ENCODE results near the gene LYPD6B. TPM values are rescaled to one million over a fixed set of nuclear protein-coding genes. Genes with fewer than 3 reads are reported as not detected.

LYPD6B gene
- polyA plus RNA-seq, 1 donor = 1.4 TPM

GRCh38 chr2:149009576-149010461 lies 28.7 kb upstream of the LYPD6B start:
- 90% methylated on average over 2 of the region's 31 CpGs for WGBS (ENCODE audit: insufficient coverage, low lambda C conversion rate)
- H3K4me1 ChIP-seq (ENCODE audit: control insufficient read depth, insufficient read depth, low read length) = no peaks in the 10 kb centered on the region
- no peak overlapping the region for H3K4me3 ChIP-seq (ENCODE audit: low read length)
- DNase-seq = no peak
- no peaks in the 10 kb centered on the region for H3K27me3 ChIP-seq (ENCODE audit: control insufficient read depth, insufficient read depth, low read length)
- H3K27ac ChIP-seq (ENCODE audit: low read length) = no peak overlapping the region
- H3K36me3 ChIP-seq (ENCODE audit: control insufficient read depth, insufficient read depth, low read length) = no peaks in the 10 kb centered on the region
- no peaks in the 10 kb centered on the region for H3K9me3 ChIP-seq (ENCODE audit: control insufficient read depth, low read depth, low read length)

- H3K4me3 ChIP-seq (ENCODE audit: low read length) = no peak overlapping the region
- H3K27ac ChIP-seq (ENCODE audit: low read length) = no peak overlapping the region
- no peaks in the 10 kb centered on the region for H3K36me3 ChIP-seq (ENCODE audit: control insufficient read depth, insufficient read depth, low read length)
- H3K9me3 ChIP-seq (ENCODE audit: control insufficient read depth, low read depth, low read length) = no peaks in the 10 kb centered on the region
- no peaks in the 10 kb centered on the region for H3K4me1 ChIP-seq (ENCODE audit: control insufficient read depth, insufficient read depth, low read length)
- no peak for DNase-seq
- WGBS (ENCODE audit: insufficient coverage, low lambda C conversion rate) = no CpG with 5 or more reads among the region's 9 CpGs
- H3K27me3 ChIP-seq (ENCODE audit: control insufficient read depth, insufficient read depth, low read length) = no peaks in the 10 kb centered on the region
Observed at GRCh38 chr2:149012545-149012944, 26.0 kb upstream of the LYPD6B start.

GRCh38 chr2:149015501-149015900 lies 23.0 kb upstream of the LYPD6B start:
- H3K4me3 ChIP-seq (ENCODE audit: low read length) = no peak overlapping the region
- H3K9me3 ChIP-seq (ENCODE audit: control insufficient read depth, low read depth, low read length) = no peaks in the 10 kb centered on the region
- WGBS (ENCODE audit: insufficient coverage, low lambda C conversion rate) = no CpG with 5 or more reads among the region's 1 CpG
- no peak overlapping the region for H3K27ac ChIP-seq (ENCODE audit: low read length)
- H3K4me1 ChIP-seq (ENCODE audit: control insufficient read depth, insufficient read depth, low read length) = peaks cover 17% of the 10 kb centered on the region
- no peaks in the 10 kb centered on the region for H3K36me3 ChIP-seq (ENCODE audit: control insufficient read depth, insufficient read depth, low read length)
- DNase-seq = no peak
- no peaks in the 10 kb centered on the region for H3K27me3 ChIP-seq (ENCODE audit: control insufficient read depth, insufficient read depth, low read length)

GRCh38 chr2:149015926-149016563 lies 22.5 kb upstream of the LYPD6B start:
- no peaks in the 10 kb centered on the region for H3K36me3 ChIP-seq (ENCODE audit: control insufficient read depth, insufficient read depth, low read length)
- no peak overlapping the region for H3K4me3 ChIP-seq (ENCODE audit: low read length)
- no peaks in the 10 kb centered on the region for H3K27me3 ChIP-seq (ENCODE audit: control insufficient read depth, insufficient read depth, low read length)
- H3K9me3 ChIP-seq (ENCODE audit: control insufficient read depth, low read depth, low read length) = no peaks in the 10 kb centered on the region
- peaks cover 19% of the 10 kb centered on the region for H3K4me1 ChIP-seq (ENCODE audit: control insufficient read depth, insufficient read depth, low read length)
- no peak overlapping the region for H3K27ac ChIP-seq (ENCODE audit: low read length)
- DNase-seq = no peak
- no CpG with 5 or more reads among the region's 4 CpGs for WGBS (ENCODE audit: insufficient coverage, low lambda C conversion rate)

GRCh38 chr2:149017116-149017985 lies 21.1 kb upstream of the LYPD6B start:
- WGBS (ENCODE audit: insufficient coverage, low lambda C conversion rate) = 64% methylated on average over 2 of the region's 14 CpGs

GRCh38 chr2:149018981-149019380 lies 19.5 kb upstream of the LYPD6B start:
- no peak overlapping the region for H3K4me3 ChIP-seq (ENCODE audit: low read length)
- no peak overlapping the region for H3K27ac ChIP-seq (ENCODE audit: low read length)
- H3K4me1 ChIP-seq (ENCODE audit: control insufficient read depth, insufficient read depth, low read length) = peaks cover 19% of the 10 kb centered on the region
- H3K36me3 ChIP-seq (ENCODE audit: control insufficient read depth, insufficient read depth, low read length) = no peaks in the 10 kb centered on the region
- no peak for DNase-seq
- no peaks in the 10 kb centered on the region for H3K9me3 ChIP-seq (ENCODE audit: control insufficient read depth, low read depth, low read length)
- 100% methylated on average over 1 of the region's 3 CpGs for WGBS (ENCODE audit: insufficient coverage, low lambda C conversion rate)
- H3K27me3 ChIP-seq (ENCODE audit: control insufficient read depth, insufficient read depth, low read length) = no peaks in the 10 kb centered on the region

More at GRCh38 chr2:149017116-149017985, 21.1 kb upstream of the LYPD6B start:
- DNase-seq = peak; percentile 46 to 58
- Histone ChIP-seq H3K27me3 (ENCODE audit: control insufficient read depth, insufficient read depth, low read length) (no peaks in the 10 kb centered on the region), H3K4me1 (ENCODE audit: control insufficient read depth, insufficient read depth, low read length) (peaks cover 19% of the 10 kb centered on the region), H3K27ac (ENCODE audit: low read length) (no peak overlapping the region), H3K4me3 (ENCODE audit: low read length) (no peak overlapping the region), H3K9me3 (ENCODE audit: control insufficient read depth, low read depth, low read length) (no peaks in the 10 kb centered on the region), H3K36me3 (ENCODE audit: control insufficient read depth, insufficient read depth, low read length) (no peaks in the 10 kb centered on the region)

- Histone ChIP-seq H3K27ac (ENCODE audit: low read length) (no peak overlapping the region), H3K4me1 (ENCODE audit: control insufficient read depth, insufficient read depth, low read length) (peaks cover 19% of the 10 kb centered on the region), H3K4me3 (ENCODE audit: low read length) (no peak overlapping the region), H3K27me3 (ENCODE audit: control insufficient read depth, insufficient read depth, low read length) (no peaks in the 10 kb centered on the region), H3K9me3 (ENCODE audit: control insufficient read depth, low read depth, low read length) (no peaks in the 10 kb centered on the region), H3K36me3 (ENCODE audit: control insufficient read depth, insufficient read depth, low read length) (no peaks in the 10 kb centered on the region)
- 29% methylated on average over 1 of the region's 2 CpGs for WGBS (ENCODE audit: insufficient coverage, low lambda C conversion rate)
- no peak for DNase-seq
Observed at GRCh38 chr2:149019768-149020167, 18.7 kb upstream of the LYPD6B start.

GRCh38 chr2:149020432-149020851 lies 18.1 kb upstream of the LYPD6B start:
- no peaks in the 10 kb centered on the region for H3K36me3 ChIP-seq (ENCODE audit: control insufficient read depth, insufficient read depth, low read length)
- H3K27ac ChIP-seq (ENCODE audit: low read length) = peak overlapping the region; percentile 3
- H3K27me3 ChIP-seq (ENCODE audit: control insufficient read depth, insufficient read depth, low read length) = no peaks in the 10 kb centered on the region
- WGBS (ENCODE audit: insufficient coverage, low lambda C conversion rate) = no CpG with 5 or more reads among the region's 10 CpGs
- H3K9me3 ChIP-seq (ENCODE audit: control insufficient read depth, low read depth, low read length) = no peaks in the 10 kb centered on the region
- H3K4me3 ChIP-seq (ENCODE audit: low read length) = no peak overlapping the region
- DNase-seq = peak; percentile 69 to 81
- peaks cover 19% of the 10 kb centered on the region for H3K4me1 ChIP-seq (ENCODE audit: control insufficient read depth, insufficient read depth, low read length)

GRCh38 chr2:149021271-149021719 lies 17.2 kb upstream of the LYPD6B start:
- Histone ChIP-seq H3K27me3 (ENCODE audit: control insufficient read depth, insufficient read depth, low read length) (no peaks in the 10 kb centered on the region), H3K4me1 (ENCODE audit: control insufficient read depth, insufficient read depth, low read length) (peaks cover 19% of the 10 kb centered on the region), H3K9me3 (ENCODE audit: control insufficient read depth, low read depth, low read length) (no peaks in the 10 kb centered on the region), H3K36me3 (ENCODE audit: control insufficient read depth, insufficient read depth, low read length) (no peaks in the 10 kb centered on the region), H3K27ac (ENCODE audit: low read length) (no peak overlapping the region), H3K4me3 (ENCODE audit: low read length) (no peak overlapping the region)
- no peak for DNase-seq
- WGBS (ENCODE audit: insufficient coverage, low lambda C conversion rate) = 80% methylated on average over 1 of the region's 5 CpGs

GRCh38 chr2:149021761-149022160 lies 16.7 kb upstream of the LYPD6B start:
- no peak for DNase-seq
- Histone ChIP-seq H3K4me1 (ENCODE audit: control insufficient read depth, insufficient read depth, low read length) (peaks cover 19% of the 10 kb centered on the region), H3K4me3 (ENCODE audit: low read length) (no peak overlapping the region), H3K27me3 (ENCODE audit: control insufficient read depth, insufficient read depth, low read length) (no peaks in the 10 kb centered on the region), H3K36me3 (ENCODE audit: control insufficient read depth, insufficient read depth, low read length) (no peaks in the 10 kb centered on the region), H3K27ac (ENCODE audit: low read length) (no peak overlapping the region), H3K9me3 (ENCODE audit: control insufficient read depth, low read depth, low read length) (no peaks in the 10 kb centered on the region)
- WGBS (ENCODE audit: insufficient coverage, low lambda C conversion rate) = no CpG with 5 or more reads among the region's 6 CpGs
